ENCODE measurements around the gene HIGD1A. TPM values are rescaled to one million over a fixed set of nuclear protein-coding genes. Genes with fewer than 3 reads are reported as not detected.
A peak's percentile ranks its signal among the peaks of the same experiment; 100 is the strongest.
"Not testable (repeated sequence)": the region's sequence is repeated elsewhere in the genome, so short reads cannot be mapped to it uniquely, and the experiment has no call there.

HIGD1A gene
- total and polyA plus RNA-seq, 5 donors: 179 to 348 (median 251) TPM

GRCh38 chr3:42814246-42814645 is 10.0 kb upstream of the HIGD1A start:
- no peaks in the 10 kb centered on the region for H3K27me3 ChIP-seq (ENCODE audit: control insufficient read depth, insufficient read depth)
- intact Hi-C loops (cut with DNase I): no loop called here
- peaks cover 2% of the 10 kb centered on the region for H3K4me1 ChIP-seq (ENCODE audit: control insufficient read depth, insufficient read depth, low read length)
- ATAC-seq: no peak
- no peak for DNase-seq
- 89% methylated on average over 5 of the region's 5 CpGs for WGBS
- no peak overlapping the region for H3K27ac ChIP-seq (ENCODE audit: low read length)
- no peaks in the 10 kb centered on the region for H3K9me3 ChIP-seq (ENCODE audit: control insufficient read depth, low read length)
- H3K4me3 ChIP-seq (ENCODE audit: low read length): no peak overlapping the region

- H3K27me3 ChIP-seq (ENCODE audit: control insufficient read depth, insufficient read depth); H3K4me3 ChIP-seq (ENCODE audit: low read length); ATAC-seq; intact Hi-C loops (cut with DNase I); H3K27ac ChIP-seq (ENCODE audit: low read length); DNase-seq; H3K4me1 ChIP-seq (ENCODE audit: control insufficient read depth, insufficient read depth, low read length); H3K9me3 ChIP-seq (ENCODE audit: control insufficient read depth, low read length): not testable (repeated sequence)
- 53% methylated on average over 15 of the region's 15 CpGs for WGBS
Measured at GRCh38 chr3:42811118-42811883, 7.0 kb upstream of the HIGD1A start.

- intact Hi-C loops (cut with DNase I); H3K27ac ChIP-seq (ENCODE audit: low read length); H3K4me1 ChIP-seq (ENCODE audit: control insufficient read depth, insufficient read depth, low read length); H3K4me3 ChIP-seq (ENCODE audit: low read length); H3K9me3 ChIP-seq (ENCODE audit: control insufficient read depth, low read length); DNase-seq; ATAC-seq; H3K27me3 ChIP-seq (ENCODE audit: control insufficient read depth, insufficient read depth): not testable (repeated sequence)
- 88% methylated on average over 10 of the region's 10 CpGs for WGBS
Measured at GRCh38 chr3:42810706-42811105, 6.4 kb upstream of the HIGD1A start.

- ATAC-seq (no peak), DNase-seq (no peak)
- WGBS: 92% methylated on average over 5 of the region's 5 CpGs
- no peaks in the 10 kb centered on the region for H3K27me3 ChIP-seq (ENCODE audit: control insufficient read depth, insufficient read depth)
- intact Hi-C loops (cut with DNase I): no loop called here
- H3K4me1 ChIP-seq (ENCODE audit: control insufficient read depth, insufficient read depth, low read length): peaks cover 3% of the 10 kb centered on the region
- no peak within 1 kb of the TSS for H3K4me3 ChIP-seq (ENCODE audit: low read length)
- H3K9me3 ChIP-seq (ENCODE audit: control insufficient read depth, low read length): no peaks in the 10 kb centered on the region
- H3K27ac ChIP-seq (ENCODE audit: low read length): no peak within 1 kb of the TSS
Measured at GRCh38 chr3:42809202-42809601, 4.9 kb upstream of the HIGD1A start, which contains the start of gene ACKR2. ACKR2 (plus strand) TSS chr3:42809445; CDS start chr3:42864503, 55,058 bp downstream.

DNA sequence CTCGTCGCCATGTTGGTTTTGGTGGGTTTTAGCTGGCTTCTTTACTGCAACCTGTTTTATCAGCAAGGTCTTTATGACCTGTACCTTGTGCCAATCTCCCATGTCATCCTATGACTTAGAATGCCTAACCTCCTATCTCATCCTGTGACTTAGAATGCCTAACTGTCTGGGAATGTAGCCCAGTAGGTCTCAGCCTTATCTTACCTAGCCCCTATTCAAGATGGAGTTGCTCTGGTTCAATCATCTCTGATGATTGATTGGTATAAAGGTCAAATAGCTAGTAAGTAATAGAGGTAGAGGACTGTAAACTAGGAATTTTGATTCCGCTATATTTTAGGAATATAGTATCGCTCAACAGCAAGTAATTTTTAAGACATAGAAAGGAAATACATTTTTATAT is 3.6 kb upstream of the HIGD1A start:
- WGBS: 72% methylated on average over 4 of the region's 4 CpGs
- no peaks in the 10 kb centered on the region for H3K27me3 ChIP-seq (ENCODE audit: control insufficient read depth, insufficient read depth)
- H3K4me1 ChIP-seq (ENCODE audit: control insufficient read depth, insufficient read depth, low read length): peaks cover 3% of the 10 kb centered on the region
- no peaks in the 10 kb centered on the region for H3K9me3 ChIP-seq (ENCODE audit: control insufficient read depth, low read length)
- H3K27ac ChIP-seq (ENCODE audit: low read length): no peak overlapping the region
- intact Hi-C loops (cut with DNase I): no loop called here
- H3K4me3 ChIP-seq (ENCODE audit: low read length): no peak overlapping the region
- ATAC-seq (no peak), DNase-seq (no peak)

DNA sequence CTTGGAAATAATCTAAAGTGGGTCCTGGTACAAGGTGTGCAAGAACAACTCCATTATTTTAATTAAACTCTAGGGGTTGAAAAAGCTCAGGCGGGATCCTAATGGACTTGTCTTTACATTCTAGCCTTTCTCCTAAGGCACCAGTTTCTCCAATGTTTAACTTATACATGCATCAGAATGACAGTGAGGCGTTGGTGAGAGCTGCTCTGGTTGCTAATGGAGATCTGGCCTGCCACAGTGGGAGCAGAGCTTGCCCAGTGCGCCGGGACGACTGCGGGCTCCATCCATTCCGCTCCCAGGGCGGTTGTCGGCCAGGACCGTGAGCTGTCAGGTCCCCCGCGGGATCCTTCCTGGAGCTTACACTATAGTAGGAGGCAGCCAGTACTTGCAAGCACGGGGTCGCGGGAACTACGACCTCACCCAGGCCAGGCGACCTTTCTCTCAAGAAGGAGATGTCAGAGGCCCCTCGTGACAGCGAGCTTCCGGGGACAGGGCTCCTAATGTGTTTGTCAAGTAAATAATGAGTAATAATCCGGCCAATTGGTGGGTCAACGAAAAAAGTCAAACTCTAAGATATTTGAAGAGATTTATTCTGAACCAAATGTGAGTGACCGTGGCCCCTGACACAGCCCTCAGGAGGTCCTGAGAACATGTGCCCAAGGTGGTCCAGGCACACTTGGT is 991 bp upstream of the HIGD1A start:
- WGBS: 34% methylated on average over 23 of the region's 23 CpGs
- ATAC-seq (peak; percentile 14 to 39), DNase-seq (peak; percentile 41 to 75 (median 59))
- intact Hi-C loops (cut with DNase I): no loop called here
- no peak overlapping the region for H3K27ac ChIP-seq (ENCODE audit: low read length)
- H3K27me3 ChIP-seq (ENCODE audit: control insufficient read depth, insufficient read depth): no peaks in the 10 kb centered on the region
- peaks cover 5% of the 10 kb centered on the region for H3K4me1 ChIP-seq (ENCODE audit: control insufficient read depth, insufficient read depth, low read length)
- H3K9me3 ChIP-seq (ENCODE audit: control insufficient read depth, low read length): no peaks in the 10 kb centered on the region
- peak overlapping the region; percentile 74 for H3K4me3 ChIP-seq (ENCODE audit: low read length)

DNA sequence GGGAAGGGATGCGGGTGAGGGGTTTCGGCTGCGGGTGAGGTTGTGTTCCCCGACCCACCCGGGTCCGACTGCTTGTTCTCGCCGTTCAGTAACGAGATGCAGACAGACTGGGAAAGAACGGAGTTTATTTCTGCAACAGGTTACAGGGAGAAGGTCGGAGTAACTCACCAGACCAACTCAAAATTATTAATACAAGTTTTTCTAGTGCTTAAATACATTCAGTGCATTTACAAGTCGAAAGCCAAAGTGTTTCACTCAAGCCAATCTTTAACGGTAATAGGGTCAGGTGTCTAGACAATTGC is 492 bp upstream of the HIGD1A start:
- H3K4me1 ChIP-seq (ENCODE audit: control insufficient read depth, insufficient read depth, low read length): peaks cover 5% of the 10 kb centered on the region
- no peak for ATAC-seq
- intact Hi-C loops (cut with DNase I): no loop called here
- H3K4me3 ChIP-seq (ENCODE audit: low read length): peak overlapping the region; percentile 74
- H3K27ac ChIP-seq (ENCODE audit: low read length): peak overlapping the region; percentile 84
- H3K9me3 ChIP-seq (ENCODE audit: control insufficient read depth, low read length): no peaks in the 10 kb centered on the region
- no peak for DNase-seq
- H3K27me3 ChIP-seq (ENCODE audit: control insufficient read depth, insufficient read depth): no peaks in the 10 kb centered on the region
- WGBS: under 1% methylated on average over 13 of the region's 13 CpGs

GRCh38 chr3:42803414-42804105 is 730 bp downstream of the HIGD1A start:
- Histone ChIP-seq H3K4me1 (ENCODE audit: control insufficient read depth, insufficient read depth, low read length) (peaks cover 5% of the 10 kb centered on the region), H3K9me3 (ENCODE audit: control insufficient read depth, low read length) (no peaks in the 10 kb centered on the region), H3K27me3 (ENCODE audit: control insufficient read depth, insufficient read depth) (no peaks in the 10 kb centered on the region), H3K4me3 (ENCODE audit: low read length) (peak overlapping the region; percentile 74), H3K27ac (ENCODE audit: low read length) (peak overlapping the region; percentile 82)
- DNase-seq (peak; percentile 50 to 78 (median 69)), ATAC-seq (peak; percentile 64 to 73)
- intact Hi-C loops (cut with DNase I): no loop called here
- WGBS: under 1% methylated on average over 33 of the region's 33 CpGs

- Histone ChIP-seq H3K4me3 (ENCODE audit: low read length) (peak overlapping the region; percentile 74), H3K4me1 (ENCODE audit: control insufficient read depth, insufficient read depth, low read length) (peaks cover 5% of the 10 kb centered on the region), H3K27ac (ENCODE audit: low read length) (peak overlapping the region; percentile 82), H3K27me3 (ENCODE audit: control insufficient read depth, insufficient read depth) (no peaks in the 10 kb centered on the region), H3K9me3 (ENCODE audit: control insufficient read depth, low read length) (no peaks in the 10 kb centered on the region)
- no peak for ATAC-seq
- DNase-seq: no peak
- WGBS: 42% methylated on average over 11 of the region's 11 CpGs
- intact Hi-C loops (cut with DNase I): no loop called here
Measured at GRCh38 chr3:42802876-42803413, 1.3 kb downstream of the HIGD1A start.

DNA sequence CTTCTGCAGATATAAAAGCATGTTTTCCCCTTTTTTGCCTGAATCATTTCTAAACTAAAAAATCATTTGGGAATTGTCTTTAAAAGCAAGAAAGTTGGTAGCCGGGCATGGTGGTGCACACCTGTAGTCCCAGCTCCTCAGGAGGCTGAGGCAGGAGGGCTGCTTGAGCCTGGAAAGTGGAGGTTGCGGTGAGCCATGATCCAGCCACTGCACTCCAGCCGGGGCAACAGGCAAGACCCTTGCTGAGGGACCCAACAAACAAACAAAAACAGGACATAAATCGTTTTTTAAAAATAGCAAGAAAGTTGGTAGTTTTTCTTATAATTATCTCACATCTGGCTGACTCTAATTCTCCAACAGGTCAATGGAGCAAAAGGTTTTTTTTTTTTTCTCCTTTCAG is 2.5 kb downstream of the HIGD1A start:
- H3K4me3 ChIP-seq (ENCODE audit: low read length): no peak overlapping the region
- ATAC-seq: no peak
- no peaks in the 10 kb centered on the region for H3K9me3 ChIP-seq (ENCODE audit: control insufficient read depth, low read length)
- H3K27ac ChIP-seq (ENCODE audit: low read length): peak overlapping the region; percentile 25
- H3K27me3 ChIP-seq (ENCODE audit: control insufficient read depth, insufficient read depth): no peaks in the 10 kb centered on the region
- 92% methylated on average over 4 of the region's 4 CpGs for WGBS
- H3K4me1 ChIP-seq (ENCODE audit: control insufficient read depth, insufficient read depth, low read length): peaks cover 5% of the 10 kb centered on the region
- intact Hi-C loops (cut with DNase I): no loop called here
- no peak for DNase-seq
